ENCODE measurements around the gene CERS1.

- TF ChIP-seq, protein P1, sequence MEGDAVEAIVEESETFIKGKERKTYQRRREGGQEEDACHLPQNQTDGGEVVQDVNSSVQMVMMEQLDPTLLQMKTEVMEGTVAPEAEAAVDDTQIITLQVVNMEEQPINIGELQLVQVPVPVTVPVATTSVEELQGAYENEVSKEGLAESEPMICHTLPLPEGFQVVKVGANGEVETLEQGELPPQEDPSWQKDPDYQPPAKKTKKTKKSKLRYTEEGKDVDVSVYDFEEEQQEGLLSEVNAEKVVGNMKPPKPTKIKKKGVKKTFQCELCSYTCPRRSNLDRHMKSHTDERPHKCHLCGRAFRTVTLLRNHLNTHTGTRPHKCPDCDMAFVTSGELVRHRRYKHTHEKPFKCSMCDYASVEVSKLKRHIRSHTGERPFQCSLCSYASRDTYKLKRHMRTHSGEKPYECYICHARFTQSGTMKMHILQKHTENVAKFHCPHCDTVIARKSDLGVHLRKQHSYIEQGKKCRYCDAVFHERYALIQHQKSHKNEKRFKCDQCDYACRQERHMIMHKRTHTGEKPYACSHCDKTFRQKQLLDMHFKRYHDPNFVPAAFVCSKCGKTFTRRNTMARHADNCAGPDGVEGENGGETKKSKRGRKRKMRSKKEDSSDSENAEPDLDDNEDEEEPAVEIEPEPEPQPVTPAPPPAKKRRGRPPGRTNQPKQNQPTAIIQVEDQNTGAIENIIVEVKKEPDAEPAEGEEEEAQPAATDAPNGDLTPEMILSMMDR (IDR thresholded peaks at IDR 0.05), result no peak
- TF ChIP-seq POLR2A (IDR thresholded peaks at IDR 0.05), result no peak
Observed at GRCh38 chr19:18862976-18863842, 32.7 kb downstream of the CERS1 start.

Data from testis (tissue), 2 donors.